Pancreas (tissue), 10 donors: ENCODE results near the gene SYNC. TPM values are rescaled to one million over a fixed set of nuclear protein-coding genes. Genes with fewer than 3 reads are reported as not detected.

ENCODE experiments used
- ATAC-seq, 4 donors: fragments of 200-7000 bp; cut with Tn5 transposase; one replicate each; pipeline versions ENCODE4 v1.8.0 to v1.9.1; 2020; ENCODE audit warnings: mild to moderate bottlenecking in 4 of 4, moderate library complexity in 4 of 4
- DNase-seq, 6 donors: peaks; one replicate each; pipeline ENCODE4 v3.0.0-alpha.2; 2020
- FAIRE-seq: peaks from 2 replicates; lab custom pipeline; 2012; peaks lifted over from hg19 to GRCh38; lab: Jason Lieb, UNC
- H3K27ac ChIP-seq, 4 donors: fragments of 200-600 bp; sonication (generic); 1 replicate in 3 of 4; 2 replicates in 1 of 4; pipeline versions ENCODE4 v1.5.0 to v1.8.0; 2020
- H3K27me3 ChIP-seq, 4 donors: fragments of 200-600 bp; one replicate each; pipeline ENCODE4 v1.8.0; 2021
- H3K36me3 ChIP-seq, 3 donors: fragments of 200-600 bp; sonication (generic) in 1 of 3; one replicate each; pipeline versions ENCODE4 v1.5.0 to v1.8.0; 2020 to 2021
- H3K4me1 ChIP-seq, 3 donors: fragments of 200-600 bp; one replicate each; pipeline ENCODE4 v1.8.0; 2021
- H3K4me3 ChIP-seq, 4 donors: fragments of 200-600 bp; sonication (generic) in 2 of 4; one replicate each; pipeline versions ENCODE4 v1.5.0 to v1.8.0; 2020 to 2021
- H3K9me3 ChIP-seq, 4 donors: fragments of 200-600 bp; one replicate each; pipeline ENCODE4 v1.8.0; 2021
- CTCF ChIP-seq, 4 donors: fragments of 200-600 bp; sonication (generic) in 3 of 4; IDR thresholded peaks; one replicate each; pipeline versions ENCODE4 v1.5.0 to v1.8.0; 2021; ENCODE audit warnings: antibody characterized with exemption in 4 of 4
- WGBS, 2 donors: extraction: QIAGEN DNeasy Blood & Tissue Kit; methylation state at CpG; one replicate each; pipeline ENCODE4 v1.1.7; 2013; 5-methylcytosine and 5-hydroxymethylcytosine counted together
- intact Hi-C, 3 donors: fragments of 100-400 bp; cut with DNase I; formaldehyde crosslinking; loops; one replicate each; pipeline versions ENCODE4 v1.11.1 to v1.14.2; 2022
- polyA plus RNA-seq, 2 donors: library from polyadenylated mRNA; stranded (reverse); fragments of 200-250 nt; gene quantifications; one replicate each; pipeline ENCODE4 v1.2.3, GENCODE V29; 2013
- total RNA-seq, 6 donors: library from RNA; stranded (reverse); fragmentation: NEBNext Ultra II Directional in 4 of 6; extraction: Animal tissue kit (Norgen Biotek cat#: 25700) in 4 of 6; gene quantifications; one replicate each; pipeline versions ENCODE4 v1.2.1 to v1.2.4, GENCODE V29; 2021 to 2023
- donor health status: healthy with polysubstance abuse.
- donor health status: DM: no; HTN: no; CAD: no; lungs with moderate emphysema.
- donor health status: DM: no; HTN: no; CAD: no.
- donor health status: control.
- donor health status: control.
- donor health status: Bipolar disorder and iron deficiency.
- donor health status: DM: yes; HTN: yes; CAD: no.
- donor health status: DM: no; HTN: no; CAD: no.
- donor health status: DM: no; HTN: no; CAD: no.
- donor health status: DM: yes; HTN: yes; CAD: no.

The SYNC gene
- total and polyA plus RNA-seq, 8 donors: 0.28 to 1.3 (median 0.71) TPM

DNA sequence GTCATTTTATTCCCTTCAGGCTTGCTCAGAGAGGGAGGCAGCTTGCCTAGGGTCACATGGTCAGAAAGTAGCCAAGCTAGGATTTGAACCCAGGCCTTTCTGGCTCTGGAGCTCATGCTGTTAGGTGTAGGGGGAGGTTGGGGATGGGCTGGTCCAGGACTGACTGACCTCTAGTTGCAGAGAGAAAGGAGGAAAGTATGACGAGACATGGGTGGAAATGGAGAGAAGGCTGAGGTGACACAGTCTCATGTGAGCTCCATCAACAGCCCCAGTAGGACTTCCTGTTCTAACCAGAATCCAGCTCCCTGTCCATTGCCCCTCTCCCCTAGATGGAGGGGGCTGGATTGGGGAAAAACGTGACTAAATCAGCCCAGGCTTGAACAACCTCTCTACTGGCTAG lies 15.5 kb upstream of the SYNC start:
- intact Hi-C loops: no loop called here
- H3K27me3 ChIP-seq: no peaks in the 10 kb centered on the region
- FAIRE-seq: no peak

DNA sequence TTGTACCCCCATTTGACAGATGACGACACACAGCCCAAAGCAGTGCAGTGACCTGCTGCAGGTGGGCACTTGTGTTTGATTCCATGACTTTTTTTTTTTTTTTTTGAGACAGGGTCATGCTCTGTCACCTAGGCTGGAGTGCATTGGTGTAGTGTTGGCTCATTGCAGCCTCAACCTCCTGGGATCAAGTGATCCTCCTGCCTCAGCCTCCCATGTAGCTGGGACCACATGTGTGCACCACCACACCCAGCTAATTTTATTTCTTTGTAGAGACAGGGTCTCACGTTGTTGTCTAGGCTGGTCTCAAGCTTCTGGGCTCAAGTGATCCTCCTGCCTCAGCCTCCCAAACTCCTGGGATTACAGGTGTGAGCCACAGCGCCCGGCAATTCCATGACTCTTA lies 14.9 kb upstream of the SYNC start:
- H3K36me3 ChIP-seq: no peaks in the 10 kb centered on the region

More for the DNA sequence above, 15.5 kb upstream of the SYNC start:
- TF ChIP-seq CTCF (IDR thresholded peaks at IDR 0.05): no peak
- no peak for ATAC-seq
- 64 to 66% methylated on average over 2 of the region's 2 CpGs for WGBS, 2 donors
- H3K27ac ChIP-seq: no peak overlapping the region
- peaks cover 3 to 10% (median 8%) of the 10 kb centered on the region in 3 donors for H3K4me1 ChIP-seq
- no peak for DNase-seq
- H3K4me3 ChIP-seq: no peak overlapping the region
- no peaks in the 10 kb centered on the region for H3K36me3 ChIP-seq
- H3K9me3 ChIP-seq: no peaks in the 10 kb centered on the region

DNA sequence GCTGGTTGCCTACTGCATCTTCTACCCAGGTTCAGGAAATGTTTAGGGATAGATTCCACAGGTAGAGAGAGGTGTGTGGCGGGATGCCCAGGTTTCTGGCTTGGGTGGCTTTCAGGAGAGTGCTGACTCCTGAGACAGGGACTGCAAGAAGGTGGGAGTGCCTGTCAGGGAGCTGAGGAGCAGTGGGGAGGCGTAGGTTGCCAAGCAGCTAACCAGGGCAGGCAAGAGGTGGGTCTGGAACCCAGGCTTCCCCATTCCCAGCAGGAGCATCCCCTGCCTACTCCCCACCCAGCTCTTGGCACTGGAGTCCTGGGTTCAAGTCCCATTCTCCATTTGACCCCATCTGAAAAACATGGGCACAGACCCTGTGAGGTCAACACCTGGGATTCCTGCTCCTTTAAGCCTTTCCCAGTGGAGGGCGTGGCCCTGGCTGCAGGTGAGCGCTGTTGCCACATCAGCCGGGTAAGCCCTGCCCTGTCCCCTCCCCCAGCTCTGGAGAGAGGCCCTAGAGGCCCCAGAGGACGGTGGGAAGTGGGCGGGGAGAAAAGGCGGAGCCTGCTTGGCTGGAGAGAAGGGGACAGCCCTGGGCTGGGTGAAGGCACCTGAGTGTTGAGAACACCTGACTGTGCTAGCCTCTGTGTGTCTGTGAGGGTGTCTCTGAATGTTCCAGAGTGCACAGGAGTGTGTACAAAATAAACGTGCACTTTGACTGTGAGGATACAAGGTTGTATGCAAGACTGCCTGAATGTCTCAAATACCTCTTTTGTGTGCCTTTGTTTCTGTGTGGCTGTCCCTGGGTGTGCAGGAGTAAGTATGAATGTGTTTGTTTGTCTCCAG lies 14.0 kb upstream of the SYNC start:
- 20 to 22% methylated on average over 9 of the region's 9 CpGs for WGBS, 2 donors
- DNase-seq: peak; percentile 94 to 100 (median 99)
- FAIRE-seq: no peak
- ATAC-seq: peak; percentile 94 to 96 (median 96)
- Histone ChIP-seq H3K4me1 (peaks cover 3 to 10% (median 8%) of the 10 kb centered on the region in 3 donors), H3K9me3 (no peaks in the 10 kb centered on the region), H3K27me3 (no peaks in the 10 kb centered on the region), H3K36me3 (no peaks in the 10 kb centered on the region), H3K27ac (peak overlapping the region; percentile 65 to 90 (median 86)), H3K4me3 (no peak overlapping the region)
- no peak for TF ChIP-seq CTCF (IDR thresholded peaks at IDR 0.05)
- intact Hi-C loops: no loop called here

More for the DNA sequence above, 14.9 kb upstream of the SYNC start:
- Histone ChIP-seq H3K9me3 (no peaks in the 10 kb centered on the region), H3K27ac (peak overlapping the region in 2 of 4 donors; percentile 22 to 90), H3K4me1 (peaks cover 3 to 10% (median 8%) of the 10 kb centered on the region in 3 donors), H3K4me3 (no peak overlapping the region), H3K27me3 (no peaks in the 10 kb centered on the region)
- DNase-seq: no peak
- no peak for TF ChIP-seq CTCF (IDR thresholded peaks at IDR 0.05)
- FAIRE-seq: no peak
- WGBS, 2 donors: 82 to 84% methylated on average over 4 of the region's 4 CpGs
- ATAC-seq: no peak
- intact Hi-C loops: no loop called here

GRCh38 chr1:32715901-32716311 lies 13.3 kb upstream of the SYNC start:
- ATAC-seq (no peak), FAIRE-seq (no peak), DNase-seq (no peak)
- no peak for TF ChIP-seq CTCF (IDR thresholded peaks at IDR 0.05)
- no peak overlapping the region for H3K4me3 ChIP-seq
- no peaks in the 10 kb centered on the region for H3K27me3 ChIP-seq
- H3K27ac ChIP-seq: peak overlapping the region; percentile 65 to 90 (median 86)
- WGBS, 2 donors: 76 to 84% methylated on average over 4 of the region's 4 CpGs
- no peaks in the 10 kb centered on the region for H3K9me3 ChIP-seq
- H3K36me3 ChIP-seq: no peaks in the 10 kb centered on the region
- peaks cover 3 to 10% (median 8%) of the 10 kb centered on the region in 3 donors for H3K4me1 ChIP-seq
- intact Hi-C loops: no loop called here

DNA sequence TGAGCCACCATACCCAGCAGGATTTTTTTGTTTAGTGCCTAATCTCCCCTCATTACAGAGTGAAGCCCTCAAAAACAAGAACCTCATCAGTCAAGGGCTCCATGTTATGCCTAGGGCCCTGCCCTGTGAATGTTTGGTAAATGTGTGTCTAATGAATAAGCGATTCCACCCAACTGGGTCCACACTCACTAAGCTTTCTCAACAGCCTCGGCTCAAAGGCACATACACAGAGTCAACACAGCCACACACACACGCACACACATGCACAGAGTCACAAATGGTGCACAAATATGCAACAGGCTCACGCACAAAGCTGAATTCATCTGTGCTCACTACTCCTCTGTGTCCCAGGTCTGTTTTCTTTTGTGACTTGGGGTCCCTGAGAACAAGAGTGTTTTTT lies 11.7 kb upstream of the SYNC start:
- intact Hi-C loops: loop anchor here in 2 of 3 donors (5.0 kb wide), 1 partner anchor 58 kb away; no protein-coding TSS in a partner anchor
- DNase-seq: no peak
- Histone ChIP-seq H3K36me3 (no peaks in the 10 kb centered on the region), H3K4me1 (peaks cover 3 to 10% (median 8%) of the 10 kb centered on the region in 3 donors), H3K27me3 (no peaks in the 10 kb centered on the region), H3K9me3 (no peaks in the 10 kb centered on the region), H3K27ac (no peak overlapping the region), H3K4me3 (no peak overlapping the region)
- no peak for TF ChIP-seq CTCF (IDR thresholded peaks at IDR 0.05)
- WGBS, 2 donors: 67 to 71% methylated on average over 4 of the region's 4 CpGs
- ATAC-seq: no peak
- no peak for FAIRE-seq
